Rectal smooth muscle tissue (tissue), 1 donor: ENCODE results near the gene LCP1.

Experiments
- H3K27ac ChIP-seq: one replicate; pipeline ENCODE4 v1.7.0; 2013; ENCODE audit warnings: low read depth, low read length, inconsistent platforms
- H3K27me3 ChIP-seq: one replicate; pipeline ENCODE4 v1.7.0; 2013; ENCODE audit warnings: low read length; ENCODE audit not compliant: control insufficient read depth, insufficient read depth
- H3K36me3 ChIP-seq: one replicate; pipeline ENCODE4 v1.7.0; 2013; ENCODE audit warnings: low read length; ENCODE audit not compliant: control insufficient read depth, insufficient read depth
- H3K4me1 ChIP-seq: one replicate; pipeline ENCODE4 v1.7.0; 2013; ENCODE audit warnings: low read length; ENCODE audit not compliant: control insufficient read depth, insufficient read depth
- H3K4me3 ChIP-seq: one replicate; pipeline ENCODE4 v1.7.0; 2013; ENCODE audit warnings: low read length
- H3K9ac ChIP-seq: one replicate; pipeline ENCODE4 v1.7.0; 2013; ENCODE audit warnings: low read length

Gene LCP1

GRCh38 chr13:46131705-46132104, 50.3 kb downstream of the LCP1 start:
- Histone ChIP-seq H3K36me3 (peaks cover 3% of the 10 kb centered on the region), H3K4me1 (no peaks in the 10 kb centered on the region), H3K27ac (no peak overlapping the region), H3K4me3 (no peak overlapping the region), H3K27me3 (no peaks in the 10 kb centered on the region), H3K9ac (no peak overlapping the region)

GRCh38 chr13:46129955-46130618, 51.9 kb downstream of the LCP1 start:
- peaks cover 3% of the 10 kb centered on the region for H3K36me3 ChIP-seq
- H3K27ac ChIP-seq, result no peak overlapping the region
- H3K27me3 ChIP-seq, result no peaks in the 10 kb centered on the region
- H3K9ac ChIP-seq, result no peak overlapping the region
- no peaks in the 10 kb centered on the region for H3K4me1 ChIP-seq
- no peak overlapping the region for H3K4me3 ChIP-seq

GRCh38 chr13:46129124-46129523, 52.9 kb downstream of the LCP1 start:
- no peak overlapping the region for H3K4me3 ChIP-seq
- peaks cover 3% of the 10 kb centered on the region for H3K36me3 ChIP-seq
- H3K27me3 ChIP-seq, result no peaks in the 10 kb centered on the region
- no peaks in the 10 kb centered on the region for H3K4me1 ChIP-seq
- no peak overlapping the region for H3K27ac ChIP-seq
- no peak overlapping the region for H3K9ac ChIP-seq

GRCh38 chr13:46127358-46128023, 54.5 kb downstream of the LCP1 start:
- Histone ChIP-seq H3K9ac (no peak overlapping the region), H3K27me3 (no peaks in the 10 kb centered on the region), H3K36me3 (peaks cover 3% of the 10 kb centered on the region), H3K4me1 (no peaks in the 10 kb centered on the region), H3K4me3 (no peak overlapping the region), H3K27ac (no peak overlapping the region)

- no peaks in the 10 kb centered on the region for H3K27me3 ChIP-seq
- H3K4me1 ChIP-seq, result no peaks in the 10 kb centered on the region
- H3K4me3 ChIP-seq, result no peak overlapping the region
- H3K36me3 ChIP-seq, result peaks cover 3% of the 10 kb centered on the region
- no peak overlapping the region for H3K9ac ChIP-seq
- no peak overlapping the region for H3K27ac ChIP-seq
Observed at GRCh38 chr13:46126552-46127357, 55.2 kb downstream of the LCP1 start.

- Histone ChIP-seq H3K9ac (no peak overlapping the region), H3K27me3 (no peaks in the 10 kb centered on the region), H3K27ac (no peak overlapping the region), H3K36me3 (peaks cover 3% of the 10 kb centered on the region), H3K4me1 (no peaks in the 10 kb centered on the region), H3K4me3 (no peak overlapping the region)
Observed at GRCh38 chr13:46126056-46126455, 55.9 kb downstream of the LCP1 start.

- H3K4me3 ChIP-seq, result no peak overlapping the region
- no peak overlapping the region for H3K27ac ChIP-seq
- H3K9ac ChIP-seq, result no peak overlapping the region
- H3K4me1 ChIP-seq, result no peaks in the 10 kb centered on the region
- H3K36me3 ChIP-seq, result no peaks in the 10 kb centered on the region
- H3K27me3 ChIP-seq, result no peaks in the 10 kb centered on the region
Observed at GRCh38 chr13:46124967-46125933, 56.7 kb downstream of the LCP1 start.

GRCh38 chr13:46124531-46124966, 57.4 kb downstream of the LCP1 start:
- H3K27me3 ChIP-seq, result no peaks in the 10 kb centered on the region
- no peak overlapping the region for H3K4me3 ChIP-seq
- no peak overlapping the region for H3K9ac ChIP-seq
- H3K4me1 ChIP-seq, result no peaks in the 10 kb centered on the region
- H3K27ac ChIP-seq, result no peak overlapping the region
- H3K36me3 ChIP-seq, result no peaks in the 10 kb centered on the region

- no peak overlapping the region for H3K27ac ChIP-seq
- H3K27me3 ChIP-seq, result no peaks in the 10 kb centered on the region
- H3K4me1 ChIP-seq, result no peaks in the 10 kb centered on the region
- no peak overlapping the region for H3K4me3 ChIP-seq
- no peaks in the 10 kb centered on the region for H3K36me3 ChIP-seq
- H3K9ac ChIP-seq, result no peak overlapping the region
Observed at GRCh38 chr13:46122304-46122703, 59.7 kb downstream of the LCP1 start.

- H3K4me3 ChIP-seq, result no peak overlapping the region
- no peaks in the 10 kb centered on the region for H3K36me3 ChIP-seq
- H3K27me3 ChIP-seq, result no peaks in the 10 kb centered on the region
- no peak overlapping the region for H3K9ac ChIP-seq
- no peak overlapping the region for H3K27ac ChIP-seq
- no peaks in the 10 kb centered on the region for H3K4me1 ChIP-seq
Observed at GRCh38 chr13:46121597-46122163, 60.3 kb downstream of the LCP1 start.

GRCh38 chr13:46121033-46121432, 60.9 kb downstream of the LCP1 start:
- H3K9ac ChIP-seq, result no peak overlapping the region
- H3K4me1 ChIP-seq, result no peaks in the 10 kb centered on the region
- H3K4me3 ChIP-seq, result no peak overlapping the region
- no peak overlapping the region for H3K27ac ChIP-seq
- H3K27me3 ChIP-seq, result no peaks in the 10 kb centered on the region
- H3K36me3 ChIP-seq, result no peaks in the 10 kb centered on the region
